ENCODE results near the gene LDB2.

DNA sequence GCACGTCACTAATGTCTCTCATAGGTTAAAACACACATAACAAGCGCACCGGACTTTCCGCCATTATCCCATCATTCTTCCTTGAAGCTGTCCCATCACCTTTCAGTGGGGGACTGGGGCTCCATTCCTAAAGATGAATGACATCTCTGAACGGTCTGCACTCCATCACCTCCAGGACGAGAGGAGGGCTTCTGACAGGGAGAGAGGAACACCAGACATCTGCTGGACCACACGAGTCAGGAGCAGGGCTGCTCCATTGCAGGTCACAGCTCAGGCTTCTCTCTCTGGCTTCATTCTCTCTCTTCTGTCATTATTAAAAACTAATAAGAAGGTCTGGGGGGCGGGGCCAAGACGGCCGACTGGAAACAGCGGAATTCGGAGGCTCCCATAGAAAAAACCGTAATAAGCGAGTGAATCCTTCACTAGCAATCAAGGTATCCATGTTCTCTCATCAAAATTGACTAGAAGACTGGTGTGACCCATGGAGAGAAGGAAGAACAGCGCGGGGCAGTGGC, 289.8 kb downstream of the LDB2 start:
- TF ChIP-seq, protein P1, sequence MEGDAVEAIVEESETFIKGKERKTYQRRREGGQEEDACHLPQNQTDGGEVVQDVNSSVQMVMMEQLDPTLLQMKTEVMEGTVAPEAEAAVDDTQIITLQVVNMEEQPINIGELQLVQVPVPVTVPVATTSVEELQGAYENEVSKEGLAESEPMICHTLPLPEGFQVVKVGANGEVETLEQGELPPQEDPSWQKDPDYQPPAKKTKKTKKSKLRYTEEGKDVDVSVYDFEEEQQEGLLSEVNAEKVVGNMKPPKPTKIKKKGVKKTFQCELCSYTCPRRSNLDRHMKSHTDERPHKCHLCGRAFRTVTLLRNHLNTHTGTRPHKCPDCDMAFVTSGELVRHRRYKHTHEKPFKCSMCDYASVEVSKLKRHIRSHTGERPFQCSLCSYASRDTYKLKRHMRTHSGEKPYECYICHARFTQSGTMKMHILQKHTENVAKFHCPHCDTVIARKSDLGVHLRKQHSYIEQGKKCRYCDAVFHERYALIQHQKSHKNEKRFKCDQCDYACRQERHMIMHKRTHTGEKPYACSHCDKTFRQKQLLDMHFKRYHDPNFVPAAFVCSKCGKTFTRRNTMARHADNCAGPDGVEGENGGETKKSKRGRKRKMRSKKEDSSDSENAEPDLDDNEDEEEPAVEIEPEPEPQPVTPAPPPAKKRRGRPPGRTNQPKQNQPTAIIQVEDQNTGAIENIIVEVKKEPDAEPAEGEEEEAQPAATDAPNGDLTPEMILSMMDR (IDR thresholded peaks at IDR 0.05) = no peak
- TF ChIP-seq EZH2 (IDR thresholded peaks at IDR 0.05; ENCODE audit: borderline replicate concordance, insufficient read depth, low read depth, low read length, poor library complexity, severe bottlenecking) = no peak
